ENCODE data around the gene WWC2. TPM values are rescaled to one million over a fixed set of nuclear protein-coding genes. Genes with fewer than 3 reads are reported as not detected.
A peak's percentile ranks its signal among the peaks of the same experiment; 100 is the strongest.

The WWC2 gene
- total and polyA plus RNA-seq, 2 donors (not counting 3 experiments of a cell fraction or from before 2014, with no cell fraction given), result 12.9 to 52.2 TPM

DNA sequence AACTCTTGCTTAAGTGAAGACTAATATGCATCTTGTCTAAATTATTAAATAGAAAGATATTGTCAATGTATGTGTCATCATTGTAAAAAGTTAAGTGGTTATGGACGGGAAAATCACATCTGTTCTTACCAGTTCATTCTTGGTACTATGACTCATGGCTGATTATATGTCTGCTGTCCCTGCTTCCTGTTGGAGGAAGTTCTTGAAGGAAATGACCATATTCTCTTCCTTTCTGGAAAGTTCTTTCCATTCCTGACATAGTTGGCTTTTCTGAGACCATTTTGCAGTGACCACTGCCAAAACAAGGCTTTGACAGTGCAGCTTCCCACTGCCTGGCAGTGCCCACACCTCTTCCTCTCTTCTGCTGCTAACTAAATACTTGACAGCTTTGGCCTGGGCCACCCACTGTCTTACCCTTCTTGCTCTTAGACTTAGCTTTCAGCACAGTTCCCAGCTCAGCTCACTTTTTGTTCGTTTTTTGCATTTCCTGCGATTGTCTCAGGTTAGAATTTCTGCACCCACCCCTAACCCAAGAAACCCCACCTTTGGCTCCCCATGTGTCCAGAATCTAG, 236.4 kb downstream of the WWC2 start:
- intact Hi-C loops (cut with micrococcal nuclease), result loop anchor here (1.0 to 5.0 kb wide), 8 partner anchors 14 to 237 kb away; partner anchors contain the start of genes CDKN2AIP and ING2
- ChIA-PET CTCF (interaction anchor here (0.9 to 1.0 kb wide), 3 partner anchors 11 to 63 kb away, joined by 3 read pairs; no protein-coding TSS in a partner anchor), POLR2A (interaction anchor here (0.5 kb wide), 1 partner anchor 10 kb away, joined by 3 read pairs; no protein-coding TSS in a partner anchor)
- Histone ChIP-seq H3K4me2 (ENCODE audit: insufficient read depth, low read length) (peak overlapping the region; percentile 18), H3K4me1 (ENCODE audit: control insufficient read depth, extremely low read depth, insufficient read depth, low read length) (peaks cover 27% of the 10 kb centered on the region), H4K20me1 (replicated peaks; ENCODE audit: control insufficient read depth, extremely low read depth, insufficient read depth, low read length) (no peaks in the 10 kb centered on the region), H3K27ac (ENCODE audit: insufficient read depth, low read depth, low read length) (peak overlapping the region; percentile 96), H3K9ac (replicated peaks; ENCODE audit: extremely low read depth, insufficient read depth, low read length) (peak overlapping the region; percentile 42), H2AFZ (ENCODE audit: low read depth, low read length) (peak overlapping the region; percentile 56), H3K36me3 (ENCODE audit: control insufficient read depth in 2 of 2, extremely low read depth in 1 of 2, insufficient read depth in 2 of 2, low read length in 2 of 2) (no peaks in the 10 kb centered on the region), H3K9me1 (replicated peaks; ENCODE audit: control insufficient read depth, extremely low read depth, insufficient read depth, low read length) (no peaks in the 10 kb centered on the region), H3K79me2 (ENCODE audit: control insufficient read depth, insufficient read depth, low read length) (no peaks in the 10 kb centered on the region), H3K4me3 (replicated peaks in 1 of 3; ENCODE audit: insufficient read depth in 1 of 3, low read depth in 1 of 3, low read length in 3 of 3) (no peak overlapping the region), H3K27me3 (ENCODE audit: control insufficient read depth in 2 of 2, insufficient read depth in 2 of 2, low read length in 2 of 2) (no peaks in the 10 kb centered on the region), H3K9me3 (replicated peaks; ENCODE audit: control insufficient read depth, insufficient read depth, low read length) (no peaks in the 10 kb centered on the region)
- dilution Hi-C loops (cut with MboI; ENCODE audit: extremely low pct_ligation_motif_present, low sequenced_read_pairs), result no loop called here
- TF ChIP-seq POLR2A (IDR thresholded peaks at IDR 0.05; ENCODE audit: low read depth, low read length) (peak; percentile 63), FOS (IDR thresholded peaks at IDR 0.05; ENCODE audit: borderline replicate concordance, insufficient read depth, low read length) (peak; percentile 97), GATA2 (IDR thresholded peaks at IDR 0.05; ENCODE audit: insufficient read depth, insufficient read length, low read depth, low read length) (peak; percentile 70), JUN (IDR thresholded peaks at IDR 0.05; ENCODE audit: borderline replicate concordance, insufficient read depth, insufficient read length, low read depth) (peak; percentile 100), MYC (IDR thresholded peaks at IDR 0.05; ENCODE audit: low read depth, low read length) (no peak), POLR2AphosphoS5 (IDR thresholded peaks at IDR 0.05; ENCODE audit: insufficient read depth, low read depth, low read length) (peak; percentile 91), EZH2 (IDR thresholded peaks at IDR 0.05; ENCODE audit: borderline replicate concordance, low read depth, low read length, severe bottlenecking) (no peak)
- TF ChIP-seq, protein P1, sequence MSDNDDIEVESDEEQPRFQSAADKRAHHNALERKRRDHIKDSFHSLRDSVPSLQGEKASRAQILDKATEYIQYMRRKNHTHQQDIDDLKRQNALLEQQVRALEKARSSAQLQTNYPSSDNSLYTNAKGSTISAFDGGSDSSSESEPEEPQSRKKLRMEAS (IDR thresholded peaks at IDR 0.05; ENCODE audit: insufficient read depth, insufficient read length), result no peak
- peak; percentile 91 for DNase-seq (ENCODE audit: low read depth, low spot score)
- BruUV-seq (replicated peaks), result no TSS peak
- peak; percentile 96 for FAIRE-seq

Data from endothelial cell of umbilical vein (primary cell).